Cerebellar nuclear complex (tissue), 1 donor: ENCODE results near the gene ERFE.
"Not testable (repeated sequence)": the region's sequence is repeated elsewhere in the genome, so short reads cannot be mapped to it uniquely, and the experiment has no call there.

ENCODE experiments used
- DNase-seq, 2 experiments: peaks; one replicate each; lab custom pipeline; 2025; lab: John Stamatoyannopoulos, UW

Gene ERFE

DNA sequence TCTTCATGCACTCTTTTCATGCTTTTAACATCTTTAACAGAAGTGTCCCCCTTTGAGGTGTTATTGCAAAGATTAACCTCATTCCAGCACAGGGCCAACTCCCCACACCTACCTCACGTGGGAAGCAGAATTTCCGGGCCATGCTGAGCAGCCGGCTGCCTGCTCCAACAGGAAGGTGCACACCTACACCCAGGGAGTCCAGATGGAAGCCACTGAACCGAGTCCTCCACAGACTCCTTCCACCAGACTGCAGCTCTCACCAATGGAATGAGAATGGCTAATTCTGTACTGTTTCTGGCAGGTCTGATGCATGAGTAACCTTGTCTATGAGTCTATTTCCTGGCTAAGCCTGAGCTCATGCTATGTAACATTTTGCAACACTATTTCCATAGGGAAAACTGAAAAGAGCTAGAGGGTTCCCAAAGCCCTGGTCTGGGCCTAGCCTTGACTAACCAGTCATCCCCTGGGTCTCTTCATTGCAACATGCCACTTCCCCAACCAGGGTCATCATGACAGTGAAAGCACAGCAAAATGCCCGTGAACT, 11.0 kb downstream of the ERFE start:
- DNase-seq: peak; percentile 84 to 95

DNA sequence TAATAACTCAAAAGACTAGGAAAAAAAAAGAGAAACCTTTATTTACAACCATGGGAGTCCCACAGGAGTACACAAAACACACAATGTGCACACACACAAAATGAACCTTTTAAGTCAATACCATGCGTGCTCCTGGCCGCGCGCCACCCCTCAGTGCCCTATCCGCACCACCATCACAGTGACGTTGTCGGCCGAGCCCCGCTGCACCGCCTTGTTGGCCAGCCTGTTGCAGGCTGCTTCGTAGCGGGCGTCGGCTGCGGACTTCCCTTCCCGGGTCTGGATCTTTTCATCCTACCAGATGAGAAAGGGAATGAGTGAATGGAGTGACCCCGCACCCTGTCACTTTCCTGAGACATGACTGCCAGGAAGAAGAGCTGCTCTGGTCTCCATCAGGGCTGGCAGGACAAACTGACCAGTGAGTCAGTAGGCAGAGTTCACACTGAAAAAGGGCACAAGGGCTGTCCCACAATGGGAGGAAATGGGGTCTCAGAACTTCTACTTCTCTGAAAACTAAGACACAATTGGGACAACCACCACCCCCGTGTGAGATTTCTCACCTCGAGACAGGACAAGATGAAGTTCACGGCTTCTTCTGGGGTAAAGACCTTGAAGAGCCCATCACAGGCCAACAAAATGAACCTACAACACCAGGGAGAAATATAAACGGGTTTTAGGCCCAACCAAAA, 11.8 kb downstream of the ERFE start:
- DNase-seq: no peak

DNA sequence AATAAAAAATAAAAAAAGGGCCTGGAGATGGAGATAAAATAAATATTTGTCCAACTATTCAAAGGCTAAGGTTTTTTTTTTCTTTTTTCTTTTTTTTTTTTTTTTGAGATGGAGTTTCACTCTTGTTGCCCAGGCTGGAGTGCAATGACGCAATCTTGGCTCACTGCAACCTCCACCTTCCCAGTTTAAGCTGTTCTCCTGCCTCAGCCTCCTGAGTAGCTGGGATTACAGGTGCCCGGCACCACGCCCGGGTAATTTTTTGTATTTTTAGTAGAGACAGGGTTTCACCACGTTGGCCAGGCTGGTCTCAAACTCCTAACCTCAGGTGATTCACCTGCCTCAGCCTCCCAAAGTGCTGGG, 12.3 kb downstream of the ERFE start:
- DNase-seq: not testable (repeated sequence)

DNA sequence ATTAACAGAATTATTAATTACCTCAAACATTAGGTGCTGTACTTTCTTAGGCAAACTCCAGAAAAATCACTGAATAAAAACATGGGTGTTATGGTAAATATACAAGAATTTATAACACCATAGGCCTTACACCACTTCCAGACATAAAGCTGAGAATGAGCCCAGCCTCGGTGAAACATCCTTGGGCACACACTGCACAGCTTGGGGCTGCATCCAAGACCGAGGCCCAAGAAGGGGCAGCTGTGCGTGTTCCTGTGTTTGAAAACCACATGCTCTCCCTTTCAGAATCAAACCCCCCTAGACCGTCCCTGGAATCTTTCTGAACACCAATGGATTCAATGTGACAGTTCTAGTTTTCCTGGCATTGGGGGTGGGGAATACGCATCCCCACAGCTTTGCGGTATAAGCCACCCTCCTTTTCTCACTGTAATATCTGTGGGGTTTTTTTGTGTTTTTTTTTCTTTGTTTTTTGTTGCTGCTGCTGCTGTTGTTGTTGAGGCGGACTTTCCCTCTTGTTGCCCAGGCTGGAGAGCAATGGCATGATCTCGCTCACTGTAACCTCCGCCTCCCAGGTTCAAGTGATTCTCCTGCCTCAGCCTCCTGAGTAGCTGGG, 12.9 kb downstream of the ERFE start:
- DNase-seq: no peak

DNA sequence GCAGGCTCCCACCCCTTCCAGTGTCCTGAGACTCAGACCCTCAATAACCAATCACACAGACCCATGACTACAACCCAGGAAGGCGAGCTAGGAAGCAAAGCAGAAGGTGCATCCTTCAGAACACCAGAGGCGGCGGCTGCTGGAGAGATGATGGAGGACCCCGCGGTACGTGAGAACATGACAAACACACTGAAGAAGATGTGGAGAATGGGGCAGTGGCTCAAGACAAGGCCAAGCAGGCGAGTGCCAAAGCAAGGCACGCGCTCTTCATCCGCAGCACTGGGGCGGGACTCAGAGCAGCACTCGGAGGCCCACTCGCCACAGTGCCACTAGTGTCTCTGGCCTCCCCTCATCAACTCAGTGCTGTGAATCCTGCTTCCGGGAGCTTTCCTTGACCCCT, 13.7 kb downstream of the ERFE start:
- DNase-seq: no peak

DNA sequence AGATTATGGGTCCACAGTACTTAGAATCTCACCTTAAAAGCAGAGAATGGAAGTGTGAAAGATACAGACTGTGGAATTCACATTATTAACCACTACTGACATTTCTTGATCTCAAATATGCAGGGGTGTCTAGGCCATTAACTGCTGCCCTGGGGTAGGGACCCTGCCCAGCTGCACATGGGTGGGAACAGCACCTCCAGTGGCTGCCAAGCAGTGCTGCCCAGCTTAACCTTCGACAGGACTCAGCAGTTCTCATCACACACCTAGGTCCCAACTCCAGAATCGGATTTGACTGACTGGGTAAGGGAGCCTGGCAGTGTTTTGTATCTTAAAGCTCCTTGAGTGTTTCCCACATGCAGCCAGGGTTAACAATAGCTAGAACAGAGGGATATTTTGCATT, 14.9 kb downstream of the ERFE start:
- no peak for DNase-seq

DNA sequence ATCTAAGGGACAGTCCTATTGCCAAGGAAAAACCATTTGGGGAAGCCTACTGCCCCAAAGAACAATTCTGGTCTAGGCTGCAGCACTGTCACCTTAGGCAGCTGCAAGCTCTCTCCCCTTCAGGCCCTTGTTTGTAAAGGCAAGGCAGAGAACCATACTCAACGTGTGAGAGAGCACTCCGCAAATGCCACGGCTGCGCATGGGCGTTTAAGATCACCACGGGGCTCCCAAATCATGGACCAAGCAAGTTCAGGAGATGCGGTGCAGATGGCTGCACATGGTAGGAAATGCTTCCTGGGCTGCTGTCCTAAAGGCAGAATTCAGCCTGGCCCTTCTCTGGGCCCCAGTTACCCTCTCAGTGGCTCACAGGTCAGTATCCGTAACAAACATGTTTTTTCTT, 15.5 kb downstream of the ERFE start:
- DNase-seq: no peak

DNA sequence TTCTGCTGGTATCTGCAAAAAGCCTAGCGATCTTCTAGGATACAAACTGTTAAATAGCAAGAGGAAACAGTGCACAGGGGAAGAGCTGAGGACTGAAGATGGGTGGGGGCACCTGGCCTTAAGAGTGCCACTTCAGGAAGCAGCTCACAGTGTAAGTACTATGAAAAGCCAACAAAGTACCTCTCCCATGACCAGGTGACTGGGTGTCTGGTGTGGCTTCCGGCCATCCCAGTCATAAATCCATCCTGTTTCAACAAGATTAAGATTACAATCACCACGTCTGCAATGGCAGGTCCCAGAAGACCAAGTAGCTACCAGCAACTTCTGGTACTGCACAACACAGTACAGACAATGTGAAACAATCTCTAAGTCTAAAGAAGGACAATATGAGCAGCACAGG, 15.9 kb downstream of the ERFE start:
- DNase-seq: no peak

DNA sequence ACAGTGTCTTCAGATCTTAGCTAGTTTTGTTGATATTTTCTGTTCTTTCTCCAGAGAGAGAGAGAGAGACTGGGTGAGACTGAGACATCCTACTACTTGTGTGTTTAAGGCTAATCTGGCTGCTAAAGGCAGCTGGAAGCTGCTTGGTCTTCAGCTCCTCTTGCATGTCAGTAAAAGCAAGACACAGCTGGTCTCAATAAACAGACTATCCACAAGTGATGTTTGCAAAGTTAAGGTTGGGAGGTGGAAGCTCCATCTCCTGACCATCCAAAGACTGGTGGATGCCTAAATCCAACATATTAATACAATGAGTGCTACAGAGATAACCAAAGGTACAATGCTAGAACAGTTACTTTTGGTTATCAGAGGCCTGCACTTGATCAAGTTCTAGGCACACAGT, 17.8 kb downstream of the ERFE start:
- DNase-seq: no peak

DNA sequence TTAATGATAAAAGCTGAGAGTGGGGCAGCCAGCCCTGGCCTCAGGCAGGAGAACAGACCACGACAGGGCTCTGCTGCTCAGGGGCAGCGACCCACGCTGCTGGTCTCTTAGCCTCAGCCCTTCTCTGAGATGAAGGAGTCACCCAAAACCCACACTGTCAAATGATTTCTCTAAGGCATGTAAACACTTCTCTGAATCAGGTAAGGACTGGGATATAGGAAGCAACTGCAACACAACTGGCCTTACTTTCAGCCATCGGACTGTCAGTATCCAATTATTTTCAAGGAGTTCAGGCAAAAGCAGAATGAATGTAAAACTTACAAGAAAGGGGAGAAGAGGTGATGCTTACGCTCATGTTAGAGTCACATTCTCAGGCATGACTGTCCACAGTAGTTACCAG, 21.8 kb downstream of the ERFE start:
- DNase-seq: no peak

DNA sequence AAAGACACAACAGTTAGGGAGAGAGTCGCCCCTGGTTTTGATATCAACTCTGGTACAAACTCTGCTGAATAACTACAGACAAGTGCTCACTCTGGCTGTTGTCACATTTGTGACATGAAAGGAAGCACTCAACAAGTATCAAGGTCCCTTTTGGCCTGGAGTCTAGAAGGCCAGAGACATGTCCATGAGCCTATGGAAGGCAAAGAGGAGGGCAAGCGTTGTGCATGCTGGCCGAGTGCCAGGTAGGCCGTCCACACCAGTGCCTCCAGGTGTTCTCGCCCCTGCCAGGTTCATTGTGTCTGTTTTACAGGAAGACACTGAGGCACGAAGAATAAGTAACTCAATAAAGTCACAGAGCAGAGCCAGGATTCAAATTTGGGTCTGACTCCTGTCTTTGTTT, 23.6 kb downstream of the ERFE start:
- DNase-seq: no peak

DNA sequence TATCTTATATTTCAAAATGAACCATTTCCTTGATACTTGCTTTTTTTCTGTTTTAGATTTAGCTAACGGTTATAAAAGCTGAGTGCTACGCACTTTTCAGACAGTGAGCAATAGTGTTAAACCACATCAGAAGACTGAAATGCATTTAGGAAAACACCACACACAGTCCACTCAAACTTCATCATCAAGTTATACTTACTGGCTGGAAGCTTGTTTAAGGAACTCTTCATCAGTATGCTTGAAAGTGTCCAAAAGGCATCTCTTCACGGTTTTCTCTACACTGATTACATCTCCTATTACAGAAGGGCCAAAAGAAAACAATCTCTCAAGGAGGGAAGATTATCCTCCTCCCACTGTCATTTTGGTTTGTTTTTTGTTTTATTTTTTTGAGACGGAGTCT, 25.1 kb downstream of the ERFE start:
- DNase-seq: no peak

DNA sequence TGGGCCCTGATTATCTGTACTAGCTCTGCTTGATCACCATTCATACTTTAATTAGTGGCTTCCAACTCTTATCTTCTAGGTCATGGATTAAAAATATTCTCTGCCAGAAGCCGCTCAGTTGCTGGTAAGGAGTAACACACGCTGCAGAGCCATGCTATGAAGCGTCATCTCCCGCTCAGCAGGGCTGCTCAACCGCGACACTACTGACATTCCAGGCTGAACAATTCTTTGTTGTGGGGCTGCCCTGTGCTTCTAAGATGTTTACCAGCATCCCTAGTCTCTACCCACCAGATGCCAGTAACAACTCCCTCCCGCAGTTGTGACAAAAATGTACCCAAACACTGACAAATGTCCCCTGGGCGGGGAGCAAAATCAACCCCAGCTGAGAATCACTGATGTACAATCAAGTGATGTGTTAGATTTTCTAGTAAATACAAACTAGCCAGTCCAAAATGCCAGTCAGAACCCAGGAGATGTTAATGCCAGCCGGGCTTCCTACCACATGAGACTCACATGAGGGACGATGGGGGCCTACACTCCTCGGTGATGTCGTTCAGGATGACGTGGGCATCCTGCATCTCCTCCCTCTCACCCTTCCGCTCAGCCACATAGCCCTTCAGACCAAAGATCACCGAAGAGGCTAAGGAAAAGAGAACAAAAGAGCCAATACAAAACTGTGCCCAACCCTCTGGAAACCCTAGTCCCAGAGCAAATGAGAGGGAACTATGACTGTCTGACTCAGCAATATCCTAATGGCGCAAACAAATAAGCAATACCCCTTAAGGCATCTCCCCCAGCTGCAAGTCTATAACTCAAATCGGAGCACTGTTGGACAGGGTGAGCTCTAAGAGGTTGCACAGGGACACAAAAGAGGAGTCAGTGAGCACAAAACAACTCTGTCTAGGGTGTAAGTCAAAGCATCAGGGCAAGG, 29.1 kb downstream of the ERFE start:
- no peak for DNase-seq

DNA sequence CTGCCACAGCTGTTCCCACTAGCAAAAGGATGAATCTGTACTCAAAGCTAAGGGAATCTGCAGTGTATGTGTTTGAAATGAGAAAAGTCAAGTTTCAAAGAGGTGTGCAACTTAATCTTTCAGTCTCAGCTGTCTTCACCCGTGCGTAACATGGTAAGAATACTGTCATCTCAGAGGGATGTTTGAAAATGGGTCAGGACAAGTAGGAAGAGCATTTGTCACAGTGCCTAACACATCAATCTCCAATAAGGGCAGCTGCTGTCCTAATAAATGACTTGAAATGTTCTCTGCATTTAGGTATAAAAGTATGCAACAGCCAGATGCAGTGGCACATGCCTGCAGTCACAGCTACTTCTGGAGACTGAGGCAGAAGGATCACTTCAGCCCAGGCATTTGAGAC, 31.7 kb downstream of the ERFE start:
- no peak for DNase-seq

DNA sequence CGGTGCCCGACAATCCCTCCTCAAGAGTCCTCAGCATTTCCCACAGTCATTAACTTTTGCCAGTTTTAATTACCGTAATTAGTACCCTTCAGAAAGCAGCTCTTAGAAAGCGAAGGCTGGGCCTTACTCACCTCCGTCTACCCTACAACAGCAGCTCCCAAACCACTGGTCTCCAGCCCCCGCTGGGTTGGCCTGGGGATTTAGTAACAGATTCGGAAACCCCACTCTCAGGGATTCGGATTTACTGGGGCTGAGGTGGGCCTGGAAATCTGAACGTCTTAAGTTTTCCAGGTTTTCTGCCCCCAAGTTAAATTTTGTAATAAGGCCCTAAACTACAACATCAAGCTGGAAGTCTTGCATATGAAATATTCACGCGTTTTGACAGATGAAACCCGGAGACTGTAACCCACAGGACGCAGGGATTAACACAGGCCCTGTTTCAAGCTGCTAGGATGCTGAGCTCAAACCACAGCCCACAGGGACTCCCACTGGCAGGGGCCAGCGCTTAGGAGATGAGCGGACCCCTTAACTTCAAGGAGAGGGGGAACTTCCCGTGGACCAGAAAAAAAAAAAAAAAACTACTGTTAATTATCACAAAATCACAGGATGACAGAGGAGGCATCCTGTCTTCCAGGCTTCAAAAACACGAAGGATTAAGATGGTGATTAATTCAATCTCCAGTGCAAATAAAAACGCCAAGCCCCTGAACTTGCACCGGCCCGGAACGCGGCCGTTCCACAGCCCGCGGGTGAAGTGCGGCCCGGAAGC, 43.7 kb downstream of the ERFE start:
- DNase-seq: no peak

DNA sequence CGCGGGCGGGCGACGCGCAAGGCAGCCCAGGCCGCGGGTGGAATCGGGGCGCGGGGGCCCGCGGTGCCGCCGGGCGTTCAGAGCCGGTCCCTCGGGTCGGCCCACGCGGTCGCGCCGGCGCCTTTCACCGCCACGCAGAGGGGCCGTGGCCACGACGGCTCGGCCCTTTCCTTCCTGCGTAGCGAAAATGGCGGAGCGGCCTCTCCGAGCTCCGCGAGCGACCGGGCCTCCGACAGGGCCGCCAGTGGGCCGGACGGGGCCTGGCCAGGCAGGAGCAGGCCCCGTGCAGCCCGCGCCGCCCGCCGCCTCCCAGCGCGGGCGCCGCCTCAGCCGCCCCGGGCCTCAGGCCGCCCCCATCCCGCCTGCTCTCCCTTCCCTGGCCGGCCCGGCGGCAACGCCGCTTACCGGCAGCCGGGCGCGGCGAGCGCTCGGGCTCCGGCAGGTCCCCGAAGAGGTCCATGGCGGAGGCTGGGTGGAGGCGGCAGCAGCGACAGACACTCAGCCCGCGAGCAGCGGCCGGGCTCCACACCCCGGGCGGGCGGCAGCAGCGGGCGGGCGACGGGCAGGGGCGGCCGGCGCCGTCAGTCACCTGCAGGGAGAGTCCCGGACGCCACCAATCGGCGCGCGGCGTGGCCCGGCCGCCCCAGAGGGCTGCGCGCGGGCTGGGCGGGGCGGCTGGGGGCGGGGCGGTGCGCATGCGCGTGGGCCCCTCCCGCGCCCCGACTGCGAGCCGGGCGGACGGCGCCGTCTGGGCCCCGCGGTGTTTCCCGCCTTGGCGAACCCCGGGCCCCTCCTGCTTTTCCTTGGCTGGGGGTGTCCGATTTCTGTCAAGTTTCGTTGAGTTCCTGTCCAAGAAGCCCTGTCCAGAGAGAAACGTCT, 44.6 kb downstream of the ERFE start, which contains the start of gene ILKAP:
ILKAP (minus strand) TSS at position 602 of the 879 bp plus-strand sequence; CDS start at position 460, 142 bp downstream.
- DNase-seq: peak; percentile 22 to 48

DNA sequence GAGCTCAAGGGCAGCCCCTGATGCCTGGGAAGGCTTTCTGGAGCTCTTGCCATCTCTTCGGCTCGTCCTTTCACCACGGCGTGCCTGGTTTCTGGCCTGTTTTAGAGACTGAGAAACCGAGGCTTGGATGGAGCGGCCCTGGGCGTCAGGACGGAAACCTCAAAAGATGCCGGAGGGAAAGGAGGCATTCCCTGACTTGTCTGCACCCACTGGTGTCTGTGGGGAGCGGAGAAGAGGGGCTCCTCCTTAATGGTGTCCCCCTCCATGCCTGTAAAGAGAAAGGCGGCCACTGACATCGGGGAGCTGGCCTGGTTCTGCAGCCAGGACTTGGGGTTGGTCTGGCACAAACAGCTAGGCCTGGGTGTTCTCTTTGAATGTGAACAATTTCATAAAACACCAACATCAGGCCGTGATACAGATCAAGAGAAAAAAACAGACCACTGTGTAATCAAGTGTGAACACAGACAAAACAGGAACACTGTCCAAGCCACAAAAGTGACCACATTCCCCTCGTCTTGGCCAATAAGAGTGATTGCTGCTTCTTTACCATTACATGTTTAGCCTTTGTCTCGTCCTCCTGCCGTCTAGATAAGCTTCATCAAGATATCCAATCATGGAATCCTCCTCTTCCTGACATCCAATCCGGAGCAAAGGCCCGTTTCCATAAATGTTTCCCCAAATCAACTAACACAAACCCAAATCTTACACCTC, 45.4 kb downstream of the ERFE start:
- DNase-seq: no peak

DNA sequence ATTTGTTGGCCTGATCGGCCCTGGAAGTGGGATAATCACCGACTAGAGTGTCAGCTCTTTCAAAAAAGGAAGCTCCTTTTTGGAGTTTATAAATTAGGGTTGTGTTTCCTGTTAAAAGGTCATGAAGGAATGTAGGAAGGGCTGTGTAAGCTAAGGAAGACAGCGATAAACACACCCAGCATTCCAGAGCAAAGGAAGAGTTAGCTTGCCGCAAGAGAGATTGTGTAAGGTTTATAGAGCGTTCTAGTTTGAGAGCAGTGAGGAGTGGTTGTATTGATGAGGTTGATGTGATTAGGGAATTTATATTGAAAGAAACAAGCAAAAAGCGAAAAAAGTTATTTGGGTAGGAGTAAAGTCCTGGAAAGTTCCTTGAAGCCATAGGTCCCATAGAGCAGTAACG, 48.2 kb downstream of the ERFE start:
- DNase-seq: no peak

DNA sequence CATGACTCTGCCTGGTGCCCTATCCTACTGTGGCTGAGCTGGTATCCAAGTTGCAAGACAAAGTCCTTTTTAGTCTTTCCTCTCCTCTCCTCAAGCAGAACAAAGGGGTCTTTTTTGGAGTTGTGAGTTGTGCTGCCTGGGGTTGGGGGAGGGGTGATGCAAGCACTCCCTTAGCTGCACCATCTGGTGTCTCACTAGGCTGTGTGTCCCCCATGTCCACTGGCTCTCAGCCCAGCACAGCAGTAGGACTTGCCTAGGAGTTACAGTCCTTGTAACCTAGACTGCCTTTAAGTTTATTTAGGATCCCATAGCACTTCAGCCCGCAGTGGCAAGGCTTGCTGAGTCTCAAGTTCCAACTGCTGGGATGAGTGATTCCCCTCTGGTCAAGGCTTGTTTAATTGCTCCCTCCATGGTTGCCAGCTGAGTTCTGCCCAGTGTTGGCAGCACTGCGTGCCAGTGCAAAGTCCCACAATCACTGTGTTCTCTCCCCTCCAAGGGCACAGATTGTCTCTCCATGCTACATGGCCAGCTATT, 57.9 kb downstream of the ERFE start:
- DNase-seq: no peak
